GM21717 (cell line): ENCODE results near the gene ACYP2.
A peak's percentile ranks its signal among the peaks of the same experiment; 100 is the strongest.
"Not testable (repeated sequence)": the region's sequence is repeated elsewhere in the genome, so short reads cannot be mapped to it uniquely, and the experiment has no call there.

Source experiments
- ATAC-seq: cut with Tn5 transposase; IDR thresholded peaks from one replicate; pipeline ENCODE4 v1.9.1; 2021; ENCODE audit warnings: mild to moderate bottlenecking, moderate library complexity; ENCODE audit not compliant: unreplicated experiment

The ACYP2 gene

GRCh38 chr2:54262015-54262765 lies 146.8 kb downstream of the ACYP2 start:
- ATAC-seq, result no peak

GRCh38 chr2:54265081-54265480 lies 149.7 kb downstream of the ACYP2 start:
- not testable (repeated sequence) for ATAC-seq

DNA sequence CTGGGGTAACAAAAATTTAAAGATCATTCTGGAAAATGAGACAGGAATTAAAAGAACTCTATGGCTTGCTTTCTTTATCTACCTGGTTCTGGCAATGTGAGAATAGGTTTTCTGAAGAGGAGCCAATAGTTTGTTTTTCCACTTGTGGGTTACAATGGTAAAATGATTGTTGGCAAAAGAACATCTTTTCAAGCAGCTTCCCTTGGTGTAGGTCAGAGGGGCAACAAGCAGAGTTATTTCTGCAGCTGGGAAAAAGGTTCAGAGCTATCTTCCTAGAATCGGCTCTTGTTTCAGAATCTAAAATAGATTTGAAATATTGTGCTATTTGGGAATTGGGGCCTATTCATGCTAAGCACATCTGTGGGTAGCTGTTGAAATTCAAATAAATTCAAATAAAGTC lies 152.2 kb downstream of the ACYP2 start:
- ATAC-seq, result no peak

GRCh38 chr2:54271189-54271588 lies 155.8 kb downstream of the ACYP2 start:
- no peak for ATAC-seq

DNA sequence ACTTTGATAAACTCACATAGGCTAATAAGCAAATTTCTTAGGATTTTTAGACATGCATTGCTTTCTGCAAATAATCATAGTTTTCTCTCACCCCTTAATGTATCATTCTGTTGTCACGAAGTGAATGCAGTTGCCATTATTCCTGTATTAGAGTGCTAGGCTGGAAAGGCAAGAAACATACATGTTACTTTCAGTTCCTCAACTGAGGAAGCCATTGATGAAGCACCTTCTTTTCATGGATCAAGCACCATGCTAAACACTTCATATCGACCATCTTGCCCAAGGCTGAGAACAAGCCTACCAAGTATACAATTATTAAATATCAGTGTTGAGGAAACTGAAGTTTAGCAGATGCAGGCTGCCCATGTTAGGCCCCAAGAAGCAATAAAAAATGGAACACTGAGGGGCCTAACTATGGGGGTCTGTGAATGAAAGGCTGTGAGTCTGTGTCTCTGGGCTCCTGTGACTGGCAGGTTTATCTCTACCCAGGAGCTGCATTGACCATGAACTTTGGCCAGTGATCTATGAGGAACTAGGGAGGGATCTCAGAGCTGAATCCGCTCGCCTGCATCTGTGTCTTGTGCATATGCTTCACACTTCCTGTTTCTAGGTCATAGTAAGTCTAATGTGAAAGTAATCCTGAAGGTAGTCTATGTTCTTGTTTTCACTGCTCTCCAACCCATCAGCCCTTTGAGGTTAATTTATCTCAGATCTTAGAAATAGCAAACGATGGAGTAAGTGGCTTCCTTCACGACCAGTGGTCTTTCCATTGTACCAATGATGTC lies 156.6 kb downstream of the ACYP2 start:
- peak; percentile 90 for ATAC-seq

DNA sequence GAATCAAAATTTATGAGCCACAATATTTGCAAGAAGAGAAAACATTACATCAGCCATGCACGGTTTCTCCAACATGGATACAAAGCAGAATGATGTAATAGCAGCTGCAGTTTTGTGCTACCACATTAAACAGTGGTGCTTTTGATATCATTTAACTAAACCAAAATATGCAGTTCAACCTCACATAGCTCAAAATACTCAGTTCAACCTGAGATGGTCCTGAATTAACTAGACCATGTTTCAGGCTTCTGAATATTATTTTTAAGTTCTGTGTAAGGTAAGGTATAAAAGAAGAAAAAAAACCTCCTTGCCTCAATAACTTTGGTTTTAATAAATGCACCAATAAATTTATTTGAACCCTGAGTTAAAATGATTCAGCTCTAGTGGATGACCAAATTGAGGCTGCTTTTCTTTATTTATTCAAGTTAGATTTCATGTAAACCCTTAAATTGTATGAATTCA lies 159.4 kb downstream of the ACYP2 start:
- no peak for ATAC-seq

DNA sequence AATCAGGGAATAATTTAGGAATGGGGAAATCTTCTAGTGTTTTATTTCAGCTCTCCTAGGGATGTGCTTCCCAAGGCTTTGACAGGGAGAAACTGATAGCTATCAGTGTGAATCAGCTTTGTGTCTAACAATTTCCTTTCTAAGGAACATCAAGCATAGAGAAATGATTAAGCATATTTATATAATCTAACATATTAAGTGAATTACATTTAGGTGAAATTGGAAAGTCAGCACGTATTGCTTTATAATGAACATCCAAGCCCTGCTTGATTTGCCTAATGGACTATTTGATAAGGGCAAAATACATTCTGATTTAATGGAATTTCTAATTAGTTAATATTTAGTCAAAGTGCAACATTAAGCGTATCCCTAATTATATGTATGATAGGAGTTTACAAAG lies 160.1 kb downstream of the ACYP2 start:
- ATAC-seq, result no peak

- no peak for ATAC-seq
Observed at GRCh38 chr2:54279385-54279784, 164.0 kb downstream of the ACYP2 start.

DNA sequence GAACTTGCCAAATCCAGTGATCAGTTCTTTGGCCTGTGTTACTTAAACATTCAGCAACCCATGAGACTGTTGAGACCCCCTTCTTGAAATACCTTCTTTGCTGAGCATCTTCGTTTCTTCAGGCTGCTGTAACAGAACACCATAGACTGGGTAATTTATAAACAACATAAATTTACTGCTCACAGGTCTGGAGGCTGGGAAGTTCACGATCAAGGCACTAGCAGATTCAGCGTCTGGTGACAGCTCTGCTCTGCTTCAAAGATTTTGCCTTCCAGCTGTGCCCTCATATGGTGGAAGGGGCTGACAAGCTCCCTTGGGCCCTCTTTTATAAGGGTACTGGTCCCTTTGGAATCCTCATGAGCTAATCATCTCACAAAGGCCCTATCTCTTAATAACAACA lies 169.4 kb downstream of the ACYP2 start:
- ATAC-seq, result no peak

DNA sequence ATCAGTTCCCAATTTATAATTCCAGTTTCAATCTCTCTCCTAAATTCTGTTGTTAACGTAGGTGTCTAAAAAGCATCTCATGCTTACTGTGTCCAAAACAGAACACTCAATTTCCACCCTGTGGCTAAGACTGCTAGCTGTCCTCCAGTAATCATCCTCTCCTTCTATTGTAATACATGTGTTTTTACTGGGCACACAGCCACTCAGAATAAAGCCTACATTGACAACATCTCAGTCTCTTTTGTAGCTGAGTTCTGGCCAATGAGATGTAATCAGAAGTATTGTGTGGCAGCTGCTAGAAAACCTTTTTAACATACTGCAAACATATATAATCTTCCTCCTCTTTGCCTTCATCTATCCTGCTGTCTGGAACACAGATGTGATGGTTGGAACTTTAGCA lies 170.0 kb downstream of the ACYP2 start:
- no peak for ATAC-seq

DNA sequence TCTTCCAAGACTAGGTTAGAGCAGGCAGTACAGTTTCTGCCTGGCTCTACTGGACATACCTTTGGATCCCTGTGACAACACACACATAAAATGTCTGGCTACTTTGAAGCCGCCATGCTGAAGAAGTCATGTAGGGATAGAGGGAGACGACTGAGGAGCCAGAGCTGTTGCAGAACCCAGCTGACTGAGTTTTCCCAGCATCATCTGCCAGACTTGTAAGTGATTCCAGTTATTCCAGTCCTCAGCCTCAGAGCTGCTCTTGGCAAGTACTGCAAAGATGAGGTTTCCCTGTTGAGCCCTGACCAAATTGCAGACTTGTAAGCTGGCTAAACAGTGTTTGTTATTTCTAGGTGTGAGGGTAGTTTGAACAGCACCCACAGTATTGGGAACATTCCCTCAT lies 172.1 kb downstream of the ACYP2 start:
- ATAC-seq, result no peak

- ATAC-seq, result no peak
Observed at GRCh38 chr2:54289917-54290316, 174.5 kb downstream of the ACYP2 start.

GRCh38 chr2:54290356-54291025 lies 175.1 kb downstream of the ACYP2 start:
- no peak for ATAC-seq

- ATAC-seq, result not testable (repeated sequence)
Observed at GRCh38 chr2:54294665-54295064, 179.2 kb downstream of the ACYP2 start.

- ATAC-seq, result no peak
Observed at GRCh38 chr2:54295911-54296310, 180.5 kb downstream of the ACYP2 start.

DNA sequence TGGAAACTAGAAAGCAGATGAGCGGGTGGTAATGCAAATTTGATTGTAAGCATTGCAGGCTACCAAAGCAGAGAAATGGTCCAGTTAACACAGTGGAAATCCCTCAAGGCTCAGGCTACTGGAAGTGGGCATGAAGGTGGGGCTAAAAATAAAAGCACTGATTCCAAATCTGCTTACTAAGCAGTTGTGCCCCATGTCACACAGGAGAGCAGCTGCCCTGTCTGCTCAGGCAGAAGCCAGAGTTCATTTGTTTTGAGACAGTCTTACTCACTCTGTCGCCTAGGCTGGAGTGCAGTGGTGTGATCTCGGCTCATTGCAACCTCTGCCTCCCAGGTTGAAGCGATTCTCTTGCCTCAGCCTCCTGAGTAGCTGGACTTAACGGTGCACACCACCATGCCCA lies 183.1 kb downstream of the ACYP2 start:
- no peak for ATAC-seq

DNA sequence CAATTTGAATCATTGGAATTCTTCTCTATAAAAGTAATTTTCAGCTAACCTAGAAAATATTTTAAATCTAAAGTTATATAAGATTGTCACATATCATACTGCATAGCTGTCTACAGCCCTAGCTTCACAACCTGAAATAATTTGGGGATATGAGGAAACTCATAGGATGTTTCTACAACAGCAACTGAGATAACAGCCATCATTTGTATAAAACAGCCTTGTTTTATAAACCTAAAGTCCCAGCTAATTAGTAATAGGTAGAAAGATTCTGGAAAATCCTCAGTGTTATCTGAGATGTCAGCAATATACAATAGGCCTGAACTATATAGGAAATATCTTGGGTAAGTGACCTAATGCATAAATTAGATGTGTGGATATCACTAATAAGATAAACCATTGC lies 188.2 kb downstream of the ACYP2 start:
- no peak for ATAC-seq

DNA sequence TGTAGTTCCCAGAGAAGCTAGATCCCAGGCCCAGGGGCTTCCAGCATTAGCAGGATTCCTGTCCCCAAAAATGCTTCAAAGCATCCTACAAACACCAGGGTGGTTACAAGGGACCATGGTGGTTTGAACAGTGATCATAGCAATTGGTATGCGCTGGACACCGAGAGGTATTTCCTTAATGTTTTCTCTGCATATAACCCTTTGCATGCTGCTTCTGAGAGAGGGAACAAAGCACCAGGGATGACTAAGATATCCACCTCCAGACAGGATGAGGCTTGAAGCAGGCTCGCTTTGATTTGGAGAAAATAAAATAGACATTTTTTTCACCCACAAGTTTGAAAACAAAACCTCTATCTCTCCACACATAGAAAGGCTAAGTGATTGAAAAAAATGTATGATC lies 191.1 kb downstream of the ACYP2 start:
- ATAC-seq, result no peak

DNA sequence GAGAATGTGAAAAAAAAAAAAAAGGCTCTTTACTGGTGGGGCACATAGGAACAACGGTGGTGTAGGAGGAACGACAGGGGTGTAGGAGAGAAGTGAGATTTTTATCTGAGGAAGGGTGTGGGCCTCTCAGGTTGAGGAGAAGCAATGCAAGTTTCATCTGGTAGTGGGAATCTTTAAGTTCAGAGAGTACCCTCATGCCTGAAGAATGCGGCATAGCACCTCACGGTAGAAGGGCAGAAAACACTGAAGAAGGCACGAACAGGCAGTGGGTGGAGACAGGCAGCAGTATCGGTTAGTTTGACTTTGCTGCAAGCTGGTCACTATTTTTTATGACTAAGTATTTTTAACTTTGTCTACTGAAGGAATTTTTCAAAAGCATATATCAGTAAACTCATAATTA lies 192.8 kb downstream of the ACYP2 start:
- ATAC-seq, result no peak

- no peak for ATAC-seq
Observed at GRCh38 chr2:54308782-54309181, 193.4 kb downstream of the ACYP2 start.

- ATAC-seq, result no peak
Observed at GRCh38 chr2:54310311-54310710, 194.9 kb downstream of the ACYP2 start.

DNA sequence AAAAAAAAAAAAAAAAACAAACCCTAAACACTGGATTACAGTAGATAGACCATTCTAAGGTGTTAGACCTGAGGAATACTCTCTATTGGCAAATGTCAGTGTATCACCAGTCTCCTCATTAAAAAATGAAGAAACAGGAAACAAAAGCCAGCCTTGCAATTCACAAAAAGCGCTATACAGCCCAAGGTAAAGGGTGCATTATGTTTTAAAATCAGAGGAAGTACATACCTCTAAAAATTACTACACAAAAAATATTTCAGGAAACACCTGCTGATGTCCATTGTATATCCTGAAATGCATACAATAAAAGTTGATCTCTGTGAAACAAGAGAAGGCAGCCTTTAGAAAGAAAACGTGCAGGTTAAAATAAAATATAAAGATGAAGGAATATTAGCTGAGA lies 195.5 kb downstream of the ACYP2 start:
- ATAC-seq, result no peak
